PC-3 (cell line): ENCODE measurements around the gene GBA3. TPM values are rescaled to one million over a fixed set of nuclear protein-coding genes. Genes with fewer than 3 reads are reported as not detected.

Source experiments
- ATAC-seq: fragments of 200-7000 bp; cut with Tn5 transposase; 2 replicates; pipeline ENCODE4 v1.9.1; 2020; ENCODE audit warnings: mild to moderate bottlenecking, moderate library complexity
- BruUV-seq: library from RNA; stranded (reverse); fragments of 400-500 nt; replicated peaks from 2 replicates; lab custom pipeline; 2021; lab: Mats Ljungman, UMichigan
- CTCF ChIA-PET: fragments of 300-600 bp; sonication (Branson Sonifier 250); formaldehyde crosslinking; loops from one replicate; lab custom pipeline; 2022; ENCODE audit warnings: antibody characterized with exemption; lab: Charles Lee
- POLR2A ChIA-PET: fragments of 300-600 bp; sonication (Branson Sonifier 250); formaldehyde crosslinking; loops from one replicate; lab custom pipeline; 2022; ENCODE audit warnings: antibody characterized with exemption; ENCODE audit not compliant: unreplicated experiment; lab: Charles Lee
- DNase-seq: peaks from one replicate; pipeline ENCODE4 v3.0.0-alpha.2; 2015
- H2AFZ ChIP-seq: fragments of 300-600 bp; sonication (generic); 2 replicates; pipeline ENCODE4 v1.6.0; 2016; ENCODE audit warnings: antibody characterized with exemption, low read length
- H3F3A ChIP-seq: fragments of 300-600 bp; sonication (generic); one replicate; pipeline ENCODE4 v1.6.0; 2017; ENCODE audit warnings: antibody characterized with exemption, low read length, control low read depth, mild to moderate bottlenecking; ENCODE audit not compliant: unreplicated experiment
- H3K27ac ChIP-seq: fragments of 300-600 bp; sonication (generic); 2 replicates; pipeline ENCODE4 v1.5.1; 2016; ENCODE audit warnings: mild to moderate bottlenecking, low read length
- H3K27me3 ChIP-seq: fragments of 300-600 bp; sonication (generic); 2 replicates; pipeline ENCODE4 v1.6.1; 2016; ENCODE audit warnings: low read length, mixed read lengths
- H3K36me3 ChIP-seq: fragments of 300-600 bp; sonication (generic); 2 replicates; pipeline ENCODE4 v1.6.1; 2016; ENCODE audit warnings: low read depth, mixed run types, low read length, mixed read lengths
- H3K4me1 ChIP-seq: fragments of 300-600 bp; sonication (generic); 2 replicates; pipeline ENCODE4 v1.5.1; 2016; ENCODE audit warnings: low read length; ENCODE audit not compliant: insufficient read depth
- H3K4me2 ChIP-seq: fragments of 300-600 bp; sonication (generic); 2 replicates; pipeline ENCODE4 v1.6.0; 2016; ENCODE audit warnings: low read length
- H3K4me3 ChIP-seq: fragments of 300-600 bp; sonication (generic); 2 replicates; pipeline ENCODE4 v1.5.1; 2016; ENCODE audit warnings: mild to moderate bottlenecking, low read length, mixed read lengths
- H3K79me2 ChIP-seq: fragments of 300-600 bp; sonication (generic); 2 replicates; pipeline ENCODE4 v1.6.1; 2017; ENCODE audit warnings: low read length, mixed read lengths
- H3K9ac ChIP-seq: fragments of 300-600 bp; sonication (generic); 2 replicates; pipeline ENCODE4 v1.6.0; 2016; ENCODE audit warnings: mild to moderate bottlenecking, low read length
- H3K9me2 ChIP-seq: fragments of 300-600 bp; sonication (generic); replicated peaks from 2 replicates; pipeline ENCODE4 v1.6.1; 2016; ENCODE audit warnings: mixed run types, low read length, mixed read lengths
- H3K9me3 ChIP-seq: fragments of 300-600 bp; sonication (generic); 2 replicates; pipeline ENCODE4 v1.6.1; 2016; ENCODE audit warnings: low read length, mixed read lengths
- H4K20me1 ChIP-seq: fragments of 300-600 bp; sonication (generic); 2 replicates; pipeline ENCODE4 v1.6.1; 2016; ENCODE audit warnings: low read length, mixed read lengths
- EZH2 ChIP-seq: fragments of 300-600 bp; sonication (generic); IDR thresholded peaks from one replicate; pipeline ENCODE4 v1.6.1; 2017; ENCODE audit warnings: antibody characterized with exemption, mild to moderate bottlenecking, low read length; ENCODE audit not compliant: unreplicated experiment
- EZH2phosphoT487 ChIP-seq: fragments of 300-600 bp; sonication (generic); IDR thresholded peaks from 2 replicates; pipeline ENCODE4 v1.6.1; 2018; ENCODE audit warnings: mild to moderate bottlenecking, antibody characterized with exemption, low read length, borderline replicate concordance
- intact Hi-C: fragments of 100-400 bp; cut with micrococcal nuclease; formaldehyde crosslinking; loops from 2 replicates; pipeline ENCODE4 v1.9.0; 2023
- total RNA-seq: library from RNA; depleted of rRNA; stranded (reverse); fragments of >200 nt; gene quantifications from 2 replicates; pipeline ENCODE4 v1.2.3, GENCODE V29; 2014
- TF ChIP-seq, protein P1 (sequence below): fragments of 300-600 bp; sonication (generic); conservative IDR thresholded peaks from 2 replicates; pipeline ENCODE4 v1.5.1; 2017; ENCODE audit warnings: antibody characterized with exemption, low read depth, mild to moderate bottlenecking, low read length

The GBA3 gene
- total RNA-seq, 1 experiment from 2014 or later, result not detected

DNA sequence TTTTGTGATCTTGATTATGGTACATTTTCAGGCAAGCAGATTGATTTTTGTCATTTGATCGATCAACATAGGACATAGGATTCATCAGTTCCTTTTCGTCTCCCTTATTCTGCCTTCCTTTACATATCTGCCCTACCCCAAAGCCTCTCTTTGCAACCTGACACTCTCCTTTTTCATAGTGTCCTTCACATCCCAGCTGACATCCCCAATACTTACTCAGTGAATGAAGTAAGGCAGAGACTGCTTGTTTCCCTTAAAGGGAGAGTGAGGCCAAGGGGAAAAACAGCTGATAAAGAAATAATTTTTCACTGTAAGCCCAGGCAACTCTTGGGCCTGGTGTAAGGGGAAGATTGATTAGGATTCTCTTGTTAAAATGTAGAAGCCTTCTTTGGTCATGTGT, 69.8 kb downstream of the GBA3 start:
- Histone ChIP-seq H3K79me2 (no peaks in the 10 kb centered on the region), H3K27me3 (peaks cover 33% of the 10 kb centered on the region), H3K9me3 (no peaks in the 10 kb centered on the region), H3K36me3 (no peaks in the 10 kb centered on the region), H3K4me2 (no peak overlapping the region), H3F3A (no peaks in the 10 kb centered on the region), H4K20me1 (no peaks in the 10 kb centered on the region), H3K4me1 (no peaks in the 10 kb centered on the region), H2AFZ (no peak overlapping the region), H3K27ac (no peak overlapping the region), H3K9me2 (no peaks in the 10 kb centered on the region), H3K9ac (no peak overlapping the region), H3K4me3 (no peak overlapping the region)
- DNase-seq (no peak), ATAC-seq (no peak)
- BruUV-seq, result no TSS peak
- ChIA-PET CTCF (interaction anchor here (0.6 kb wide), 1 partner anchor 14 kb away, joined by 4 read pairs; no protein-coding TSS in a partner anchor), POLR2A (no interaction called here)
- TF ChIP-seq EZH2 (no peak), EZH2phosphoT487 (no peak)
- TF ChIP-seq, protein P1, sequence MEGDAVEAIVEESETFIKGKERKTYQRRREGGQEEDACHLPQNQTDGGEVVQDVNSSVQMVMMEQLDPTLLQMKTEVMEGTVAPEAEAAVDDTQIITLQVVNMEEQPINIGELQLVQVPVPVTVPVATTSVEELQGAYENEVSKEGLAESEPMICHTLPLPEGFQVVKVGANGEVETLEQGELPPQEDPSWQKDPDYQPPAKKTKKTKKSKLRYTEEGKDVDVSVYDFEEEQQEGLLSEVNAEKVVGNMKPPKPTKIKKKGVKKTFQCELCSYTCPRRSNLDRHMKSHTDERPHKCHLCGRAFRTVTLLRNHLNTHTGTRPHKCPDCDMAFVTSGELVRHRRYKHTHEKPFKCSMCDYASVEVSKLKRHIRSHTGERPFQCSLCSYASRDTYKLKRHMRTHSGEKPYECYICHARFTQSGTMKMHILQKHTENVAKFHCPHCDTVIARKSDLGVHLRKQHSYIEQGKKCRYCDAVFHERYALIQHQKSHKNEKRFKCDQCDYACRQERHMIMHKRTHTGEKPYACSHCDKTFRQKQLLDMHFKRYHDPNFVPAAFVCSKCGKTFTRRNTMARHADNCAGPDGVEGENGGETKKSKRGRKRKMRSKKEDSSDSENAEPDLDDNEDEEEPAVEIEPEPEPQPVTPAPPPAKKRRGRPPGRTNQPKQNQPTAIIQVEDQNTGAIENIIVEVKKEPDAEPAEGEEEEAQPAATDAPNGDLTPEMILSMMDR, result no peak
- intact Hi-C loops, result no loop called here

DNA sequence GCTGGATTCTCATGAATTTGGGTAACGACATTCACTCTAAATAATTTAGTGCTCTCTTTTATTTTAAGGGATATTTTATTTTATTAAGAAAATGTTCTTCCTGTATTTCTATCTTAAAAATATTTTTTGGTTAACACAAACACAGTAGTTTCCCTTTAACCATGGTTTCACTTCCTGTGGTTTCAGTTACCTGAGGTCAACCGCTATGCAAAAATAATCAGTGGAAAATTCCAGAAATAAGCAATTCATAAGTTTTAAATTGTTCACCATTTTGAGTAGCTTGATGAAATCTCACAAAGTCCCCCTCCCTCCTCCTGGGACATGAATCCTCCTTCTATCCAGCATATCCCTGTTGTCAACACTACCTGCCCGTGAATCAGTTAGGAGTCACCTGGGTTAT, 71.4 kb downstream of the GBA3 start:
- no peaks in the 10 kb centered on the region for H3K4me1 ChIP-seq
- intact Hi-C loops, result no loop called here
- no peaks in the 10 kb centered on the region for H3F3A ChIP-seq
- no peaks in the 10 kb centered on the region for H3K9me2 ChIP-seq
- no peak overlapping the region for H3K4me3 ChIP-seq
- H3K36me3 ChIP-seq, result no peaks in the 10 kb centered on the region
- ATAC-seq, result no peak
- no TSS peak for BruUV-seq
- H2AFZ ChIP-seq, result no peak overlapping the region
- H3K9me3 ChIP-seq, result no peaks in the 10 kb centered on the region
- H4K20me1 ChIP-seq, result no peaks in the 10 kb centered on the region
- no peak for DNase-seq
- no peak overlapping the region for H3K27ac ChIP-seq
- no peaks in the 10 kb centered on the region for H3K79me2 ChIP-seq
- ChIA-PET POLR2A (no interaction called here), CTCF (no interaction called here)
- H3K4me2 ChIP-seq, result no peak overlapping the region
- H3K27me3 ChIP-seq, result peaks cover 29% of the 10 kb centered on the region
- H3K9ac ChIP-seq, result no peak overlapping the region
- TF ChIP-seq, protein P1, result no peak
- TF ChIP-seq EZH2, result no peak
- TF ChIP-seq EZH2phosphoT487, result no peak

DNA sequence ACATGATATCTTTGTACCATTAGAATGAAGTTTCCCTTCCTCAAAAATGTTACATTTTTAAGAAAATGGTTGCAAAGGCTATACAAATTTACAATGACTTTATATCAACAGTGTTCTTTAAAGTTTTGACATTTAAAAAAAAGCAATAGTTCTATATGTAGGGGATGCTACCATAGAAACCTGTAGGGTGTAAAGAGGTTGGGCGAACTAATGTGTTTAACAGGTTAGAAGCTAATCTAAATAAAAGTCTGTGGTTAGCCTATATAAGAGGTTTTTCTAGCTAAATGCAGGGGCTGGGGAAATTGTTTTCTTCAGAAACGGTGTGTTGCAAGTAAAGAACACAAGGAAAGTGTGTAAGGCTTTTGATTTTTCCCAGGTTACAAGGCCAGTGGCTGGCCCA, 73.3 kb downstream of the GBA3 start:
- H3K9ac ChIP-seq, result no peak overlapping the region
- TF ChIP-seq, protein P1, result no peak
- TF ChIP-seq EZH2 (no peak), EZH2phosphoT487 (no peak)
- no peak overlapping the region for H3K4me2 ChIP-seq
- ChIA-PET CTCF (no interaction called here), POLR2A (no interaction called here)
- ATAC-seq (no peak), DNase-seq (no peak)
- H3K27me3 ChIP-seq, result peaks cover 17% of the 10 kb centered on the region
- H4K20me1 ChIP-seq, result no peaks in the 10 kb centered on the region
- BruUV-seq, result no TSS peak
- no peaks in the 10 kb centered on the region for H3K79me2 ChIP-seq
- H3K36me3 ChIP-seq, result no peaks in the 10 kb centered on the region
- intact Hi-C loops, result no loop called here
- no peaks in the 10 kb centered on the region for H3K9me3 ChIP-seq
- H2AFZ ChIP-seq, result no peak overlapping the region
- H3K9me2 ChIP-seq, result no peaks in the 10 kb centered on the region
- no peaks in the 10 kb centered on the region for H3F3A ChIP-seq
- H3K27ac ChIP-seq, result no peak overlapping the region
- H3K4me3 ChIP-seq, result no peak overlapping the region
- no peaks in the 10 kb centered on the region for H3K4me1 ChIP-seq
